Adrenal gland (tissue), 5 donors: Measurements from ENCODE around the gene ADAMTSL1.

Source experiments
- POLR2A ChIP-seq, 2 donors: fragments of 450-650 bp; IDR thresholded peaks; one replicate each; pipeline ENCODE4 v1.6.1; 2017; ENCODE audit warnings: antibody characterized with exemption in 2 of 2, mild to moderate bottlenecking in 2 of 2, moderate library complexity in 1 of 2
- TF ChIP-seq, protein P1 (sequence below), 6 experiments: fragments of 450-650 bp in 4 of 6; fragments of 200-600 bp in 2 of 6; sonication (generic) in 1 of 6; IDR thresholded peaks; 1 replicate in 5 of 6; 2 replicates in 1 of 6; pipeline versions ENCODE4 v1.5.1 to v1.8.0; 2016 to 2021; ENCODE audit warnings: antibody characterized with exemption in 6 of 6, mild to moderate bottlenecking in 2 of 6, moderate library complexity in 1 of 6
- donor health status: DM: no; HTN: no; CAD: no.

GRCh38 chr9:18692268-18692667, 218.3 kb downstream of the ADAMTSL1 start:
- TF ChIP-seq, protein P1, sequence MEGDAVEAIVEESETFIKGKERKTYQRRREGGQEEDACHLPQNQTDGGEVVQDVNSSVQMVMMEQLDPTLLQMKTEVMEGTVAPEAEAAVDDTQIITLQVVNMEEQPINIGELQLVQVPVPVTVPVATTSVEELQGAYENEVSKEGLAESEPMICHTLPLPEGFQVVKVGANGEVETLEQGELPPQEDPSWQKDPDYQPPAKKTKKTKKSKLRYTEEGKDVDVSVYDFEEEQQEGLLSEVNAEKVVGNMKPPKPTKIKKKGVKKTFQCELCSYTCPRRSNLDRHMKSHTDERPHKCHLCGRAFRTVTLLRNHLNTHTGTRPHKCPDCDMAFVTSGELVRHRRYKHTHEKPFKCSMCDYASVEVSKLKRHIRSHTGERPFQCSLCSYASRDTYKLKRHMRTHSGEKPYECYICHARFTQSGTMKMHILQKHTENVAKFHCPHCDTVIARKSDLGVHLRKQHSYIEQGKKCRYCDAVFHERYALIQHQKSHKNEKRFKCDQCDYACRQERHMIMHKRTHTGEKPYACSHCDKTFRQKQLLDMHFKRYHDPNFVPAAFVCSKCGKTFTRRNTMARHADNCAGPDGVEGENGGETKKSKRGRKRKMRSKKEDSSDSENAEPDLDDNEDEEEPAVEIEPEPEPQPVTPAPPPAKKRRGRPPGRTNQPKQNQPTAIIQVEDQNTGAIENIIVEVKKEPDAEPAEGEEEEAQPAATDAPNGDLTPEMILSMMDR (IDR thresholded peaks at IDR 0.05): no peak
- TF ChIP-seq POLR2A (IDR thresholded peaks at IDR 0.05): no peak
